HepG2 (cell line): Measurements from ENCODE around the gene COL13A1. TPM values are rescaled to one million over a fixed set of nuclear protein-coding genes. Genes with fewer than 3 reads are reported as not detected.

Source experiments
- ATAC-seq: fragments of 200-7000 bp; cut with Tn5 transposase; 3 replicates; pipeline ENCODE4 v1.9.1; 2020; ENCODE audit warnings: mild to moderate bottlenecking, moderate library complexity
- BruUV-seq: library from RNA; stranded (reverse); fragments of 400-500 nt; replicated peaks from 2 replicates; lab custom pipeline; 2021; lab: Mats Ljungman, UMichigan
- CTCF ChIA-PET: fragments of 300-600 bp; formaldehyde crosslinking; extraction: SDS; loops from one replicate; lab custom pipeline; 2021; ENCODE audit warnings: low total read pairs, inconsistent platforms, low intra/inter-chr PET ratio; lab: Yijun Ruan, JAX
- POLR2A ChIA-PET: fragments of 350-600 bp; sonication (Branson Sonifier 250); formaldehyde crosslinking; loops from one replicate; lab custom pipeline; 2020; ENCODE audit warnings: antibody characterized with exemption, inconsistent platforms; lab: Yijun Ruan, JAX
- DNase-seq: peaks from one replicate; pipeline ENCODE4 v3.0.0-alpha.2; 2015; ENCODE audit warnings: low spot score
- FAIRE-seq: peaks from 3 replicates; lab custom pipeline; 2011; peaks lifted over from hg19 to GRCh38; lab: Jason Lieb, UNC
- H2AFZ ChIP-seq: one replicate; pipeline ENCODE4 v1.6.1; 2011; ENCODE audit warnings: low read length, inconsistent platforms
- H3K27ac ChIP-seq: fragments of 300-600 bp; 3 replicates; pipeline ENCODE4 v1.8.0; 2011; ENCODE audit warnings: mixed run types, mild to moderate bottlenecking, mixed read lengths, low read length, inconsistent platforms; ENCODE audit not compliant: insufficient read depth; ENCODE audit errors: extremely low read length
- H3K27me3 ChIP-seq, 2 experiments: fragments of 200-600 bp in 1 of 2; 2 replicates in 1 of 2; 3 replicates in 1 of 2; pipeline versions ENCODE4 v1.6.0 to v1.8.0; 2011; ENCODE audit warnings: low read length in 2 of 2, mild to moderate bottlenecking in 2 of 2, moderate library complexity in 2 of 2, inconsistent platforms in 1 of 2; ENCODE audit not compliant: insufficient read depth in 2 of 2, control insufficient read depth in 1 of 2
- H3K36me3 ChIP-seq, 2 experiments: fragments of 200-600 bp in 1 of 2; replicated peaks in 1 of 2; 2 replicates in 1 of 2; 3 replicates in 1 of 2; pipeline versions ENCODE4 v1.5.1 to v1.8.0; 2011; ENCODE audit warnings: low read length in 2 of 2, inconsistent platforms in 1 of 2; ENCODE audit not compliant: insufficient read depth in 2 of 2, control insufficient read depth in 1 of 2
- H3K4me1 ChIP-seq: 2 replicates; pipeline ENCODE4 v1.5.1; 2012; ENCODE audit warnings: low read length, inconsistent platforms; ENCODE audit not compliant: insufficient read depth
- H3K4me2 ChIP-seq: 2 replicates; pipeline ENCODE4 v1.6.0; 2011; ENCODE audit warnings: low read depth, low read length, inconsistent platforms
- H3K4me3 ChIP-seq, 3 experiments: fragments of 200-600 bp in 1 of 3; sonication (generic), shearing (Covaris generic) in 1 of 3; replicated peaks in 1 of 3; 2 replicates each; pipeline ENCODE4 v1.5.1; 2011 to 2016; ENCODE audit warnings: low read length in 3 of 3, inconsistent platforms in 2 of 3, low read depth in 2 of 3, mild to moderate bottlenecking in 2 of 3, control low read depth in 1 of 3, mixed read lengths in 1 of 3; ENCODE audit not compliant: insufficient read depth in 1 of 3
- H3K79me2 ChIP-seq: one replicate; pipeline ENCODE4 v1.6.1; 2011; ENCODE audit warnings: low read length, inconsistent platforms; ENCODE audit not compliant: insufficient read depth
- H3K9ac ChIP-seq: 2 replicates; pipeline ENCODE4 v1.6.0; 2011; ENCODE audit warnings: mild to moderate bottlenecking, low read depth, low read length, inconsistent platforms; ENCODE audit not compliant: insufficient read depth
- H3K9me3 ChIP-seq: 2 replicates; pipeline ENCODE4 v1.5.1; 2012; ENCODE audit warnings: mild to moderate bottlenecking, low read length
- H4K20me1 ChIP-seq: 2 replicates; pipeline ENCODE4 v1.6.0; 2011; ENCODE audit warnings: inconsistent platforms, mild to moderate bottlenecking, low read length, moderate library complexity; ENCODE audit not compliant: insufficient read depth
- DZIP1 ChIP-seq: sonication (generic); formaldehyde crosslinking; IDR thresholded peaks from 2 replicates; pipeline ENCODE4 v1.5.0; 2020; ENCODE audit warnings: mild to moderate bottlenecking, missing genetic modification reagents
- IKZF4 ChIP-seq: sonication (generic); formaldehyde crosslinking; IDR thresholded peaks from 2 replicates; pipeline ENCODE4 v1.5.1; 2020; ENCODE audit warnings: borderline replicate concordance, mild to moderate bottlenecking, low read depth, missing genetic modification reagents; ENCODE audit errors: not compliant biosample characterization
- SSRP1 ChIP-seq: IDR thresholded peaks from 2 replicates; pipeline ENCODE4 v1.6.1; 2016; ENCODE audit warnings: control low read depth
- SUZ12 ChIP-seq: fragments of 150-350 bp; IDR thresholded peaks from 2 replicates; pipeline ENCODE4 v1.6.1; 2014; ENCODE audit warnings: low read depth, low read length
- ZBED4 ChIP-seq: sonication (generic); formaldehyde crosslinking; IDR thresholded peaks from 2 replicates; pipeline ENCODE4 v1.4.0; 2020; ENCODE audit warnings: missing genetic modification reagents, borderline replicate concordance
- ZBTB7A ChIP-seq: sonication (generic); formaldehyde crosslinking; IDR thresholded peaks from 2 replicates; pipeline ENCODE4 v1.8.0; 2022; ENCODE audit warnings: mild to moderate bottlenecking, missing genetic modification reagents
- WGBS: methylation state at CpG from one replicate; pipeline ENCODE4 v1.1.6; 2017; ENCODE audit warnings: low lambda C conversion rate; 5-methylcytosine and 5-hydroxymethylcytosine counted together
- in situ Hi-C: cut with HindIII; loops from 2 replicates; pipeline ENCODE4 v1.10.0; 2017; ENCODE audit warnings: low pct_unique_long_range_greater_than_20kb; ENCODE audit not compliant: extremely low pct_ligation_motif_present
- intact Hi-C: fragments of 100-400 bp; cut with micrococcal nuclease; formaldehyde crosslinking; loops from one replicate; pipeline ENCODE4 v1.10.0; 2022; ENCODE audit not compliant: unreplicated experiment
- polyA plus RNA-seq, 8 experiments: library from polyadenylated mRNA; depleted of rRNA in 3 of 8; stranded (reverse) in 7 of 8; unstranded in 1 of 8; fragments of >200 nt; fragmentation: Illumina TruSeq in 4 of 8; extraction: Trizol in 4 of 8; gene quantifications; 2 replicates each; pipeline versions ENCODE4 v1.2.1 to v1.2.3, GENCODE V29; 2011 to 2016; ENCODE audit warnings: low read depth in 4 of 8, missing spikeins in 1 of 8, mixed read lengths in 1 of 8; ENCODE audit not compliant: insufficient read depth in 1 of 8
- total RNA-seq, 5 experiments: library from RNA; depleted of rRNA; stranded (reverse); fragments of >200 nt; fragmentation: Illumina TruSeq; extraction: Trizol; gene quantifications; 2 replicates each; pipeline ENCODE4 v1.2.3, GENCODE V29; 2016; ENCODE audit warnings: low read depth in 1 of 5
- TF ChIP-seq, protein P1 (sequence below): sonication (generic); formaldehyde crosslinking; IDR thresholded peaks from 2 replicates; pipeline ENCODE4 v1.4.0; 2020; ENCODE audit warnings: missing genetic modification reagents

The COL13A1 gene
- total and polyA plus RNA-seq, 2 of the 13 experiments (the other 11 are each of a cell fraction or from before 2014, with no cell fraction given): 0.07 TPM; not detected in 1

- Histone ChIP-seq H3K36me3 (no peaks in the 10 kb centered on the region), H3K9me3 (no peaks in the 10 kb centered on the region), H3K27ac (no peak overlapping the region), H4K20me1 (no peaks in the 10 kb centered on the region), H3K79me2 (no peaks in the 10 kb centered on the region), H3K4me3 (no peak overlapping the region), H3K4me2 (no peak overlapping the region), H3K27me3 (peaks cover 3 to 43% of the 10 kb centered on the region in 2 experiments; a peak in 3 of 5 replicates), H3K4me1 (no peaks in the 10 kb centered on the region), H2AFZ (no peak overlapping the region), H3K9ac (no peak overlapping the region)
- TF ChIP-seq IKZF4 (CRISPR knock-in tag): no peak
- no peak for TF ChIP-seq ZBTB7A (CRISPR knock-in tag)
- TF ChIP-seq, protein P1, sequence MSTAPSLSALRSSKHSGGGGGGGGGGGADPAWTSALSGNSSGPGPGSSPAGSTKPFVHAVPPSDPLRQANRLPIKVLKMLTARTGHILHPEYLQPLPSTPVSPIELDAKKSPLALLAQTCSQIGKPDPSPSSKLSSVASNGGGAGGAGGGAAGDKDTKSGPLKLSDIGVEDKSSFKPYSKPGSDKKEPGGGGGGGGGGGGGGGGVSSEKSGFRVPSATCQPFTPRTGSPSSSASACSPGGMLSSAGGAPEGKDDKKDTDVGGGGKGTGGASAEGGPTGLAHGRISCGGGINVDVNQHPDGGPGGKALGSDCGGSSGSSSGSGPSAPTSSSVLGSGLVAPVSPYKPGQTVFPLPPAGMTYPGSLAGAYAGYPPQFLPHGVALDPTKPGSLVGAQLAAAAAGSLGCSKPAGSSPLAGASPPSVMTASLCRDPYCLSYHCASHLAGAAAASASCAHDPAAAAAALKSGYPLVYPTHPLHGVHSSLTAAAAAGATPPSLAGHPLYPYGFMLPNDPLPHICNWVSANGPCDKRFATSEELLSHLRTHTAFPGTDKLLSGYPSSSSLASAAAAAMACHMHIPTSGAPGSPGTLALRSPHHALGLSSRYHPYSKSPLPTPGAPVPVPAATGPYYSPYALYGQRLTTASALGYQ (CRISPR knock-in tag): no peak
- no peak for TF ChIP-seq ZBED4
- no peak for TF ChIP-seq SSRP1 (CRISPR knock-in tag)
- TF ChIP-seq DZIP1: no peak
- no peak for TF ChIP-seq SUZ12
- intact Hi-C loops (no loop called here), in situ Hi-C loops (no loop called here)
- ATAC-seq (no peak), DNase-seq (no peak), FAIRE-seq (no peak)
- ChIA-PET POLR2A (no interaction called here), CTCF (no interaction called here)
- no TSS peak for BruUV-seq
- WGBS: 0% methylated on average over 2 of the region's 2 CpGs
Measured at GRCh38 chr10:69818676-69819239, 17.1 kb downstream of the COL13A1 start.
